ENCODE data around the gene PRDM15. TPM values are rescaled to one million over a fixed set of nuclear protein-coding genes. Genes with fewer than 3 reads are reported as not detected.

The PRDM15 gene
- total RNA-seq, 8 experiments from 2014 or later: 2.9 to 9.9 (median 4.7) TPM

DNA sequence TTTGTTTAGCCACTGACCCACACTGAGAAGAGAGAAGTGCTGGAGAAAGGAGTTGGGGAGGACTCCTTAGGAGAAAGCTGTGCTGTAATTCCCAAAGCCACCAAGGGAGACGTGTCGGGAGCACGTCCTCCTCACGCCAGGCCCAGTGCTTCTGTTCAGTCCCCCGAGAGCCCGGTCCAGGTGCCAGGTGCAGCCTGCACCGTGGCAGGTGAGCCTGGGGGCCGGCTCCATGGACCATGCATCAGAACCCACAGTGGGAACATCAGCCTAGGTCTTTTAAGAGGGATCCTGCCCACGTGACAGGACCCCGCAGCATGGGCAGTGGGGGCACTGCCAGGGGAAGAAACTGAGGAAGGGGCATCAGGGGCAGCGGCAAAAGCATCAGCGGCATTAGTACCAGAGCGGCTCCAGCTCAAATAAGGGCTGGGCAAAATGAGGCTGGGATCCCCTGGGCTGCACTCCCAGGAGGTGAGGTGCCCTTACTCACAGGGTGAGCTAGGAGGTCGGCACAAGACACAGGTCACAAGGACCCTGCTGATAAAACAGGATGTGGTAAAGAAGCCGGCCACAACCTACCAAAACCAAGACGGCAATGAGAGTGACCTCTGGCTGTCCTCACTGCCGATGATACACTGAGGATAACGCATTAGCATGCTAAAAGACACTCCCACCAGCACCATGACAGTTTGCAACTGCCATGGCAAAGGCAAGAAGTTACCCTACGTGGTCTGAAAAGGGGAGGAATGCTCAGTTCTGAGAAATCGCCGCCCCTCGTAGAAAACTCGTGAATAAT is 24.6 kb upstream of the PRDM15 start:
- ATAC-seq (replicated peaks in 6 of 8): no peak
- in situ Hi-C loops (cut with MboI; ENCODE audit: low pct_unique_long_range_greater_than_20kb in 2 of 9, low sequenced_read_pairs in 9 of 9, unreplicated experiment in 9 of 9): loop anchor here in 1 of 9 experiments (25.0 kb wide), 1 partner anchor 91 kb away; no protein-coding TSS in a partner anchor
- Histone ChIP-seq H3K27ac (no peak overlapping the region), H3K4me3 (no peak overlapping the region), H3K4me1 (replicated peaks in 1 of 2) (peaks cover 4 to 8% of the 10 kb centered on the region in 2 donors)
- 0 to 79% (median 67%) methylated on average over 1 to 7 of the region's 23 CpGs; no CpG with 5 or more reads in 2 of the 10 experiments for WGBS, 10 experiments

DNA sequence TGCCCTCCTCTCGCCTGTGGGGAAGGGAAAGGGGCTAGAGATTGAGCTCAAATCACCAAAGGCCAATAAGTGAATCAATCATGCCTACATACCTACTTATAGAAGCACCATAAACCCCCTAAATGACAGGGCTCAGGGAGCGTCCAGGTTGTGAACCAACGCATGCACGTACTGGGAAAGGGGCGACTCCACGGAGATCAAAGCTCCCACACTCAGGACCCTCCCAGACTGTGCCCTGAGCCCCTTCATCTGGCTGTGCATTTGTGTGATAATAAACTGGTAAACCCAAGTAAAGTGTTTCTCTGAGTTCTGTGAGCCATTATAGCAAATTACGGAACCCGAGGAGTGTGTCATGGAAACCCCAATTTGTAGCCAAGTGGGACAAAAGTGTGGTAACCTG is 23.8 kb upstream of the PRDM15 start:
- Histone ChIP-seq H3K27ac (no peak overlapping the region), H3K4me1 (replicated peaks in 1 of 2) (peaks cover 8% of the 10 kb centered on the region in 2 donors), H3K4me3 (no peak overlapping the region)
- 40 to 100% (median 95%) methylated on average over 1 to 6 of the region's 8 CpGs; no CpG with 5 or more reads in 4 of the 10 experiments for WGBS, 10 experiments
- in situ Hi-C loops (cut with MboI; ENCODE audit: low pct_unique_long_range_greater_than_20kb in 2 of 9, low sequenced_read_pairs in 9 of 9, unreplicated experiment in 9 of 9): loop anchor here in 1 of 9 experiments (25.0 kb wide), 1 partner anchor 91 kb away; no protein-coding TSS in a partner anchor
- ATAC-seq (replicated peaks in 6 of 8): no peak

DNA sequence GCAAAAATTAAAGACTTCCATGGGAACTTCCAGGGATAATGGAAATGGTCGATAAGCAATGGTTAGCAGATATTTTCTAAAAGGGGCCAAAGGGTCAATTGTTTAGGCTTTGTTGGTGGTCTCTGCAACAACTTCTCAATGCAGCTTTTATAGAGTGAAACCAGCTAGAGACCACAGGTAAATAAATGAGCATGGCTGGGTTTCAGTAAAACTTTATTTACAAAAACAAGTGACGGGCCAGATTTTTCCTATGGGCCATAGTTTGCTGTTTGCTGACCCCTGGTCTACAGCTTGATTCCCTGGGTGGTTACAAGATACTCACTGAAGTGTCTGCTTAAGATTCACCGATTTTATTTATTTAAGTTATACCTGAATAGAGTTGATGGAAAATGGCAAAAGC is 22.6 kb upstream of the PRDM15 start:
- Histone ChIP-seq H3K4me1 (replicated peaks in 1 of 2) (peaks cover 8 to 12% of the 10 kb centered on the region in 2 donors), H3K27ac (no peak overlapping the region), H3K4me3 (no peak overlapping the region)
- ATAC-seq (replicated peaks in 6 of 8): no peak
- WGBS, 10 experiments: 69 to 100% (median 80%) methylated on average over 1 to 3 of the region's 3 CpGs
- in situ Hi-C loops (cut with MboI; ENCODE audit: low pct_unique_long_range_greater_than_20kb in 2 of 9, low sequenced_read_pairs in 9 of 9, unreplicated experiment in 9 of 9): loop anchor here in 1 of 9 experiments (25.0 kb wide), 1 partner anchor 89 kb away; no protein-coding TSS in a partner anchor

DNA sequence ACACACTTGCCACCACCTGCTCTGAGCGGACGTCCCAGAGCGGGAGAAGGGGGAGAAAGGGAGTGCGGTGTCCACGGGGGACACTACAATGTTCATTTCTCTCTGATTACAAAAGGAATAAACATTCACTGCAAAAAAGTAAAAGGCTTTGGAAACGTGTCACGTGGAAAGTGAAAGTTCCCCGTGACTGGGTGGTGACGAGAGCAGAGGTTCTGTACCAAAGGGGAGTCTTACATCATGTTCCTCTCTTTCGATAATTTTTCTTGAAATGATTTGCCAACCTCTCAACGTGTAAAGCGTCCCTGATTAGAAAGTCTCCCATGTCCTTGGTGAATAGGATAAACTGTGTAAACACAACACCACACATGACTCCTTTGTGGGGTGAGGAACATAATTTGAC is 22.0 kb upstream of the PRDM15 start:
- H3K4me1 ChIP-seq (replicated peaks in 1 of 2): peaks cover 8 to 12% of the 10 kb centered on the region in 2 donors
- no peak overlapping the region for H3K27ac ChIP-seq
- in situ Hi-C loops (cut with MboI; ENCODE audit: low pct_unique_long_range_greater_than_20kb in 2 of 9, low sequenced_read_pairs in 9 of 9, unreplicated experiment in 9 of 9): loop anchor here in 1 of 9 experiments (25.0 kb wide), 1 partner anchor 89 kb away; no protein-coding TSS in a partner anchor
- no peak overlapping the region for H3K4me3 ChIP-seq
- WGBS, 10 experiments: 84 to 98% (median 91%) methylated on average over 4 to 10 of the region's 12 CpGs
- ATAC-seq (replicated peaks in 6 of 8): no peak

DNA sequence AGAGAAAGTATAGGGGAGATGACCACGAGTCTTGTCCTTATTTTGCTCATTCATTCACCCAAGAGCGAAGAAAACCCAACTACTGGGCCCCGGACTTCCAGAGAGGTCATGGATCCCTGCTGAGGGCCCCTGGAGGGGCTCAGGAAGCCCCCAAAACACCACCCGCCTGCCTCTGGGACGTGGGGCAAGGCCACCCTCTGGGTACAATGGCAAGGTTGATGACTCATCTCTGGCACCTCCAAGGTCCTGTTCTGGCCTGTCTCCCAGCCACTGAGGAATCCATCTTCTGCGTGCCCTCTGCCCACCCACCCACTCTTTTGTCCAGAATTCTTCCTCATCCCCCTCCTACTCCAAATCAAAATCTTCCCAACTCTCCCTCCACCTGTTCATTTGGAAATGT is 21.3 kb upstream of the PRDM15 start:
- Histone ChIP-seq H3K4me3 (no peak overlapping the region), H3K27ac (no peak overlapping the region), H3K4me1 (replicated peaks in 1 of 2) (peaks cover 8 to 12% of the 10 kb centered on the region in 2 donors)
- ATAC-seq (replicated peaks in 6 of 8): no peak
- WGBS, 10 experiments: 83 to 100% (median 92%) methylated on average over 2 to 4 of the region's 6 CpGs; no CpG with 5 or more reads in 3 of the 10 experiments
- in situ Hi-C loops (cut with MboI; ENCODE audit: low pct_unique_long_range_greater_than_20kb in 2 of 9, low sequenced_read_pairs in 9 of 9, unreplicated experiment in 9 of 9): loop anchor here in 1 of 9 experiments (25.0 kb wide), 1 partner anchor 88 kb away; no protein-coding TSS in a partner anchor

DNA sequence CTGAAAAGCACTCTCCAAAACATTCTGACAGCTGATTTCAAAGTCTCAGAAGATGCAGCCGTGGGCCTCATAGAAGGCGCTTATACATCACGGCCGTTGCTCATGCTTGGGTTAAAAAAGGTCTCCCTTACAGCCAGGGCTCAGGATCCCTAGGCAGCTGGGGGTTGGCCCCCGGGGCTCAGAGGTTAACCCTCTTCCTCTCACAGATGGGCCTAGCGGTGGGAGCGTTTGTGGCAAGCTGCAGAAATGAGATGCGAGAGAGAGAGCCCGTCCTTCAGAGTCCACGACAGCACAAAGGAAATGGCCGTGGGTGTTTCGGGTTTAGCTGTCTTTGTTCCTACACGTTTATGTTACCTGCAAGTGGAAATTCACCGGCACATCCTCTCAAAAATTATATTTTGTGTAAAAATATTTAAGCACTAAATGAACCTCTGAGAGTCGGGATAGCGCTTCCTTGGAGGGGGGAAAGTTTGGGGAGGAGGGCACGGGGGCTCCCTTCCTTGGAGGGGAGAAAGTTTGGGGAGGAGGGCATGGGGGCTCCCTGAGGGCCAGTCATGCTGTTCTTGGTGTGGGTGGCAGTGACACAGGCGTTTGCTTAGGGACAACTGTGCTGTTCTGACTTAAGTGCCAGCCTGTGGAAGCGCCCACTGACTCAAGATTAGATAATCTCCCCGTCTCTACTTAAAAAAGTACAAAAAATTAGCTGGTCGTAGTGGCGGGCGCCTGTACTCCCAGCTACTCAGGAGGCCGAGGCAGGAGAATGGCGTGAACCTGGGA is 20.5 kb upstream of the PRDM15 start:
- WGBS, 10 experiments: 60 to 85% (median 76%) methylated on average over 2 to 15 of the region's 25 CpGs; no CpG with 5 or more reads in 3 of the 10 experiments
- H3K4me1 ChIP-seq (replicated peaks in 1 of 2): peaks cover 8 to 12% of the 10 kb centered on the region in 2 donors
- H3K27ac ChIP-seq: no peak overlapping the region
- H3K4me3 ChIP-seq: no peak overlapping the region
- no peak for ATAC-seq (replicated peaks in 6 of 8)
- in situ Hi-C loops (cut with MboI; ENCODE audit: low pct_unique_long_range_greater_than_20kb in 2 of 9, low sequenced_read_pairs in 9 of 9, unreplicated experiment in 9 of 9): loop anchor here in 1 of 9 experiments (25.0 kb wide), 1 partner anchor 87 kb away; no protein-coding TSS in a partner anchor

DNA sequence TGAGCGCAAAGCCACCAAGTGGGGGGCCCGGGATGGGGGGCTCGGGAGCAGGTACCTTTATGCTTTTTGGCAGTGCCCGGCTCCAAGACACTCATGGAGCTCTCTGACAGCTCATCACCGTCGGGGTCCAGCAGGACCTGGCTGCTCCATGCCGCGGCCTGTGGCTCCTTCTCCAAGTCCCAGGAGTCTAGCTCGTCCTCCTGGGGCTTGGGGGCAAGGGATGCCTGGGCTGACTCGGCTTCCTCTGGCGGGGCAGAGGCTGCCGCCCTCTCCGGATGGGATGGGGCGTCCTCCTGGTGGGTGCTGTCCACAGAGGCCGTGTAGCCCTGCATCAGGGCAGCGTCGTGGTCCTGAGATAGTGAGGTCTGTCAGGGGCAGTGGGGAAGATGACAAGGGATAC is 19.9 kb upstream of the PRDM15 start:
- 78 to 100% (median 83%) methylated on average over 3 to 4 of the region's 17 CpGs; no CpG with 5 or more reads in 6 of the 10 experiments for WGBS, 10 experiments
- Histone ChIP-seq H3K4me1 (replicated peaks in 1 of 2) (peaks cover 8 to 12% of the 10 kb centered on the region in 2 donors), H3K27ac (no peak overlapping the region), H3K4me3 (no peak overlapping the region)
- ATAC-seq (replicated peaks in 6 of 8): no peak
- in situ Hi-C loops (cut with MboI; ENCODE audit: low pct_unique_long_range_greater_than_20kb in 2 of 9, low sequenced_read_pairs in 9 of 9, unreplicated experiment in 9 of 9): no loop called here

DNA sequence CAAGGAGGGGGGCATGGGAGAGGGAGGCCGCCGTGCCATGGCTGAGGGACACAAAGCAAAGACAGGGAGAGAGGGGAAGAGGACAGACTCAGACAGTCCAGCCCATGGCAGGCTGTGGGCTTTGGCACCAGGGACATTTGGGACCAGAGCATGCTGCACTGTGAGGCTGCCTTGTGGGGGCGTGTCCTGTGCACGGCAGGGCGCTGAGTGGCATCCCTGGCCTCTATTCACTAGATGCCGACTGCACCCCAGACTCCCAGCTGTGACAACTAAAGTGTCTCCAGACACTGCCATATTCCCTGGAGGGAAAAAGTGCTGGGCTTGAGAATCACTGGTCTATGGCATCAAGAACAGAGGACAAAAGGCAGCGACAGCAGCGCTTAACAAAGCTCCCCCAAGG is 18.6 kb upstream of the PRDM15 start:
- Histone ChIP-seq H3K4me1 (replicated peaks in 1 of 2) (peaks cover 8 to 12% of the 10 kb centered on the region in 2 donors), H3K27ac (no peak overlapping the region), H3K4me3 (no peak overlapping the region)
- in situ Hi-C loops (cut with MboI; ENCODE audit: low pct_unique_long_range_greater_than_20kb in 2 of 9, low sequenced_read_pairs in 9 of 9, unreplicated experiment in 9 of 9): no loop called here
- WGBS, 10 experiments: 33 to 100% (median 84%) methylated on average over 1 to 3 of the region's 8 CpGs; no CpG with 5 or more reads in 5 of the 10 experiments
- ATAC-seq (replicated peaks in 6 of 8): peak in 5 of 8 experiments; percentile 24 to 67 (median 57)

DNA sequence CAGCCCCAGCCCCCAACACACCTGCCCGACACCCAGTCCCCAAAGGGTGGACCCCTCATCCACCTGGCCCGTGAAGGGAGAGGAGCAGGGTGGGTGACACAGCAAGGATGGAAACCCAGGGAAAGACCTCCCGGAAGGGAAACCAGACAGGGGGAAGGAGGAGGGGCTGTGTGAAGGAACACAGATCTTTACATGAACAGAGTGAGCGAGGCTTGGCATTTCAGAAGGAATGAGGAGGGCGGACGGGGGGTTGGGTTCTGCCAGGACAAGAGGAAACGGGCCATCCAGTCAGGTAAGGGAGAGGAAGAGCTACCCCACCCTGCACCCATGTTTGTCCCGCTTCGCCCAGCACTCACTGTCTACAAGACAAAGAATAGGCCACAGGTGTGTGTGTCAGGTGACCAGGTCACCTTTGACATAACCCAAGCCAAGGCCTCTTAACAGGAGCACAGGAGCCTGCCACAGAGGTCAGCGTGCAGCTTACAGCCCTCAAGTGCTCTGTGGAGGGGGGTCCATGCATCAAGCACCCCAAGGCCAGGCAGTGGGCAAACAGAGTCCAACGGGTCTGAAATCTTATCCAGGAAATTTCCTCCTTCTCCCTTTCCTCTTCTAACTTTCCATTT is 18.0 kb upstream of the PRDM15 start:
- H3K4me1 ChIP-seq (replicated peaks in 1 of 2): peaks cover 8 to 12% of the 10 kb centered on the region in 2 donors
- peak in 1 of 8 experiments; percentile 7 for ATAC-seq (replicated peaks in 6 of 8)
- in situ Hi-C loops (cut with MboI; ENCODE audit: low pct_unique_long_range_greater_than_20kb in 2 of 9, low sequenced_read_pairs in 9 of 9, unreplicated experiment in 9 of 9): no loop called here
- WGBS, 10 experiments: 60 to 100% (median 85%) methylated on average over 1 to 3 of the region's 11 CpGs; no CpG with 5 or more reads in 2 of the 10 experiments
- no peak overlapping the region for H3K4me3 ChIP-seq
- H3K27ac ChIP-seq: no peak overlapping the region

DNA sequence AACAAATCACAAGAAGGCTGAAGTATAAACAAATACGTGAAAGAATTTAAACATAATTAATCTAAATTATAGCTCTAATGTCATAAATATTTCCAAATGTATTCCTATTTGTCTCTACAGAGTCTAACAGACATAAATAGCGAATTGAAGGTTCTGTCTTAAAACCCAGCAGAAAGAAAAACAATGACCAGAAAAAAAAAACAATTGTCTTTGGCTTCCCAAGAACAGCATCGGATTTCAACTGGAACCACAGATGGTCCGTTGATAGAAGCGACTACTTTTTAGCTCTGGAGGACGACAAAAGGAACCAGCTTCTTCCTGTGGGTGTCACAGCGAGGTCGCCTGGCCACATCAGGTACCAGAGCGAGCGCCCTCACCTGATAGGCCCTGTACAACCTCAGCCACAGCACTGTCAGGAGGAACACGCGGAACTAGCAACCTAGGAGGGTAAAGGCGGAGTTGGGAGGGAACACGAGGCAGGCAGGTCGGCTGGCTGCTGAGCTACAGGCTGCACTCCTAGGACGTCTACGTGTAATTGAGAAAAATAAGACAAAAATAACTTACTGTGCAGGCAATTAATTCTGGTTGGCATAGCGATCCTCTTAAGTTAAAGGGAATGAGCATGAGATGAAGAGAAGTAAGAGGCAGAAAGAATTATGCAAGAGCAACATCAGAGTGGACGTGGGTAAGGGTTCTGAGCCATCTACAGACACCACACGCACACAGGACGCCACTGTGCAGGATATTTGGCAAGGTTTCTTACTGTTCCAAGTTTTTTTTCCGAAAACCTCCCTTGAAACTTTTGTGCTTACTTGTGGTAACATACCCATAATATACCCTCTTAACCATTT is 16.7 kb upstream of the PRDM15 start:
- Histone ChIP-seq H3K4me1 (replicated peaks in 1 of 2) (peaks cover 8 to 12% of the 10 kb centered on the region in 2 donors), H3K4me3 (no peak overlapping the region), H3K27ac (no peak overlapping the region)
- in situ Hi-C loops (cut with MboI; ENCODE audit: low pct_unique_long_range_greater_than_20kb in 2 of 9, low sequenced_read_pairs in 9 of 9, unreplicated experiment in 9 of 9): no loop called here
- ATAC-seq (replicated peaks in 6 of 8): peak in 1 of 8 experiments; percentile 24
- WGBS, 10 experiments: 55 to 91% (median 81%) methylated on average over 4 to 20 of the region's 22 CpGs

DNA sequence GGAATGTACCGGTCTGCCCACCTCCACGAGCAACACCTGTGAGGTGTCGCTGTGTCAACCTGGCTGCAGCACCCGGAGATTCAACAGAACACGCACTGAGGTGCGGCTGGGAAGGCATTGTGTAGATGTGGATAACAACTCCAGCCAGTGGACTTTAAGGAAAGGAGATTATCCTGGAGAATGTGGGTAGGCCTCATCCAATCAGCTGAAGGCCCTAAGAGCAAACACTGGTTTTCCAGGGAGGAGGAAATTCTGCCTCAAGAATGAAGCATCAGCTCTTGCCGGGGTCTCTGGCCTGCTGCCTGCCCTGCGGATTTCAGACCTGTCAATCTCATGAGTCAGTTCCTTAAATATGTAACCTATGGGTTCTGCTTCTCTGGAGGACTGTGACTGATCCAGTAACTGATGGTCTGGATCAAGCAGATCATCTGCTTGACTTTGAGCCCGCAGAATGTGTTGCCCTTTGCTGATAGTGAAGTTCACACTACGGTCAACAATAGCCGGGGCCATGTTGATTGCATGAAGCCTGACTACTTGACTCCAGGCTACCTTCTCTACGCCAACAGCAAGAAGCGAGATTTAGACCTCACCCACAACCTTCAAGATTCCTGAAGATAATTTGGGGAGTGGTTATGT is 15.9 kb upstream of the PRDM15 start:
- H3K27ac ChIP-seq: no peak overlapping the region
- ATAC-seq (replicated peaks in 6 of 8): no peak
- in situ Hi-C loops (cut with MboI; ENCODE audit: low pct_unique_long_range_greater_than_20kb in 2 of 9, low sequenced_read_pairs in 9 of 9, unreplicated experiment in 9 of 9): no loop called here
- no peak overlapping the region for H3K4me3 ChIP-seq
- 50 to 100% (median 94%) methylated on average over 2 to 9 of the region's 13 CpGs for WGBS, 10 experiments
- H3K4me1 ChIP-seq (replicated peaks in 1 of 2): peaks cover 12% of the 10 kb centered on the region in 2 donors

Data from motor neuron (in vitro differentiated cells).